Activated T-helper 2 cell treated with anti-CD3 and anti-CD28 coated beads, Interferon-gamma antibody, Interleukin-2, Interleukin-4, amounts not matched to agents 10 μg/mL and 5 μg/mL and 100 μg/mL, durations not matched to agents 14 hours and 24 hours and 36 hours (primary cell): ENCODE measurements around the gene ATRAID. TPM values are rescaled to one million over a fixed set of nuclear protein-coding genes. Genes with fewer than 3 reads are reported as not detected.

Experiments used
- DNase-seq: peaks from one replicate; pipeline ENCODE4 v3.0.0; 2021; ENCODE audit warnings: low spot score
- H3K27ac Mint-ChIP-seq: one replicate; pipeline ENCODE4 v1.8.0; 2021; ENCODE audit warnings: mixed read lengths
- H3K27me3 Mint-ChIP-seq: one replicate; pipeline ENCODE4 v1.8.0; 2021; ENCODE audit warnings: low read depth, mixed read lengths
- H3K36me3 Mint-ChIP-seq: one replicate; pipeline ENCODE4 v1.8.0; 2021; ENCODE audit warnings: low read depth, mixed read lengths
- H3K4me1 Mint-ChIP-seq: one replicate; pipeline ENCODE4 v1.8.0; 2021; ENCODE audit warnings: low read depth, mixed read lengths
- H3K4me3 Mint-ChIP-seq: one replicate; pipeline ENCODE4 v1.8.0; 2021; ENCODE audit warnings: low read depth, mild to moderate bottlenecking, moderate library complexity, mixed read lengths
- H3K9me3 Mint-ChIP-seq: one replicate; pipeline ENCODE4 v1.8.0; 2021; ENCODE audit warnings: mixed read lengths
- intact Hi-C: fragments of 100-400 bp; cut with micrococcal nuclease; formaldehyde crosslinking; loops from one replicate; pipeline ENCODE4 v1.15.1; 2023
- total RNA-seq: library from RNA; stranded (reverse); gene quantifications from 2 replicates; pipeline ENCODE4 v1.2.3, GENCODE V29; 2022

The ATRAID gene
- total RNA-seq, 1 donor from 2014 or later: 114 TPM

DNA sequence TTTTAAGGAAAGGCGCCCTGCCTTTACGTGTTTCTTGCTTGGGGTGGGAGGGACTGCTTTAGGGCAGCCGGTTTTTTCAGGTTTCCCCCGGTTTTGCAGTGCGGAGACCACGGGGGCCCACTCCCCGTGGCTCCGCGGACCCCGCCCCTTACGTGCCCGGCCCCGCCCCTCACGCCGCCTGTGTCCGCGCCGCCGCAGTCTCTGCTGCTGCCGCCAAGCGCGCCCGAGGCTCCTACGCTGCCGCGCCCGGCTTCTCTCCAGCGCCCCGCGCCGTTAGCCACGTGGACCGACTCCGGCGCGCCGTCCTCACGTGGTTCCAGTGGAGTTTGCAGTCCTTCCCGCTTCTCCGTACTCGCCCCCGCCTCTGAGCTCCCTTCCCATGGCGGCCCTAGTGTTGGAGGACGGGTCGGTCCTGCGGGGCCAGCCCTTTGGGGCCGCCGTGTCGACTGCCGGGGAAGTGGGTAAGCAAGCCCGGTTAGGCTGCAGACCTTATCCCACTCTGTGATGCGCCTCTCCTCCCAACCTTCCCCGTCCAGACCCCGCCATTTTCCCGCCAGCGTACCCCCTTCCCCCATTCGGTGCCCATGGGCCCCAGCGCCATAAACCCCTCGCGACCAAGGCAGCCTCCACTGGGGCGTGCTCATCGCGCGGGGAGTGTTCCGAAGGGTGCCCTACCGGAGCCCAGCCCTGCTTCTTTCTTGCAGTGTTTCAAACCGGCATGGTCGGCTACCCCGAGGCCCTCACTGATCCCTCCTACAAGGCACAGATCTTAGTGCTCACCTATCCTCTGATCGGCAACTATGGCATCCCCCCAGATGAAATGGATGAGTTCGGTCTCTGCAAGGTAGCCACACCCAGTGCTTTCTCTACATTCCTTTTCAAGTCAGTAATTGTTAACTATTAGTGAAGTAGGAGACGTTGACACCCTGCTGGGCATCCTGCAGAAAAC lies 5.6 kb downstream of the ATRAID start, which contains the start of gene CAD:
Gene CAD (plus strand): TSS at position 197 of the 949 bp plus-strand sequence. CDS start 183 bp downstream, at position 380.
- intact Hi-C loops: loop anchor here (1.0 kb wide), 1 partner anchor 139 kb away; the partner anchor contains the start of gene GTF3C2
- H3K27ac Mint-ChIP-seq: peak within 1 kb of the TSS; percentile 83
- no peaks in the 10 kb centered on the region for H3K27me3 Mint-ChIP-seq
- peak; percentile 85 for DNase-seq
- H3K9me3 Mint-ChIP-seq: no peaks in the 10 kb centered on the region
- H3K4me3 Mint-ChIP-seq: peak within 1 kb of the TSS; percentile 89
- H3K36me3 Mint-ChIP-seq: peaks cover 78% of the 10 kb centered on the region
- H3K4me1 Mint-ChIP-seq: peaks cover 36% of the 10 kb centered on the region

GRCh38 chr2:27218614-27219013 lies 6.8 kb downstream of the ATRAID start:
- H3K36me3 Mint-ChIP-seq: peaks cover 80% of the 10 kb centered on the region
- intact Hi-C loops: no loop called here
- H3K4me1 Mint-ChIP-seq: peaks cover 31% of the 10 kb centered on the region
- H3K9me3 Mint-ChIP-seq: no peaks in the 10 kb centered on the region
- H3K27me3 Mint-ChIP-seq: no peaks in the 10 kb centered on the region
- H3K27ac Mint-ChIP-seq: peak overlapping the region; percentile 43
- peak overlapping the region; percentile 89 for H3K4me3 Mint-ChIP-seq
- DNase-seq: no peak

GRCh38 chr2:27219091-27219490 lies 7.2 kb downstream of the ATRAID start:
- Mint-ChIP-seq H3K4me1 (peaks cover 28% of the 10 kb centered on the region), H3K27me3 (no peaks in the 10 kb centered on the region), H3K4me3 (peak overlapping the region; percentile 89), H3K36me3 (peaks cover 80% of the 10 kb centered on the region), H3K27ac (peak overlapping the region; percentile 43), H3K9me3 (no peaks in the 10 kb centered on the region)
- intact Hi-C loops: no loop called here
- no peak for DNase-seq

DNA sequence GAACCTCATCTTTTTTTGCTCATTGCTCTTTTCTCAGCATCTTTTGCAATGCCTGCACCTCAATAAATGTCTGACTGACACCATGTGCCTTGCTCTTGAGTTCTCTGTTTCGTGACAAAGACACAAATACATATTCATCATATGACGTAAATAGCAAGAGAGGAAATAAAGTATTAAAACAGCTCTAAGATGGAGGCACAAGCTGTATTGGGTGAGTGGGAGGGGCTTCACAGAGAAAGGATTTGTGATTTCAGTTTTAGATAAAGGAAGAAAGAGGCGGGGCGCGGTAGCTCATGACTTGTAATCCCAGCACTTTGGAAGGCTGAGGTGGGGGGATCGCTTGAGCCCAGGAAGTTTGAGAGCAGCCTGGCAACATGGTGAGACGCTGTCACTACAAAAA lies 8.2 kb downstream of the ATRAID start:
- H3K4me3 Mint-ChIP-seq: no peak overlapping the region

DNA sequence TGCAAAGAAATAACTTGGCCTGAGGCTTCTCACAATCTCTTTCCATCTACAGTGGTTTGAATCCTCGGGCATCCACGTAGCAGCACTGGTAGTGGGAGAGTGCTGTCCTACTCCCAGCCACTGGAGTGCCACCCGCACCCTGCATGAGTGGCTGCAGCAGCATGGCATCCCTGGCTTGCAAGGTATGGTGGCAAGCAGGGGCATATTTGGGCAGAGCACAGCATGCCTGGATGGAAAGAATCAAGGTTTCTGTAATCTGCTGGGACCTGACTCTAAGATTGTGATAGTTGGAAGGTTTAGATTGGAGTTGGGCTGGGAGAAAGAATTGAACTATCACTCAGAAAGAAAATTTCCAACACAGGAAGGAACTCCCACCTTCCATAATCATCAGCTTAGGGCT lies 9.3 kb downstream of the ATRAID start:
- peaks cover 26% of the 10 kb centered on the region for H3K4me1 Mint-ChIP-seq
- no peaks in the 10 kb centered on the region for H3K9me3 Mint-ChIP-seq
- H3K27me3 Mint-ChIP-seq: no peaks in the 10 kb centered on the region
- no peak for DNase-seq
- no peak overlapping the region for H3K4me3 Mint-ChIP-seq
- peaks cover 85% of the 10 kb centered on the region for H3K36me3 Mint-ChIP-seq
- H3K27ac Mint-ChIP-seq: no peak overlapping the region
- intact Hi-C loops: no loop called here

More for the DNA sequence above, 8.2 kb downstream of the ATRAID start:
- Mint-ChIP-seq H3K27ac (no peak overlapping the region), H3K36me3 (peaks cover 85% of the 10 kb centered on the region), H3K27me3 (no peaks in the 10 kb centered on the region), H3K4me1 (peaks cover 28% of the 10 kb centered on the region), H3K9me3 (no peaks in the 10 kb centered on the region)
- intact Hi-C loops: no loop called here
- DNase-seq: no peak

DNA sequence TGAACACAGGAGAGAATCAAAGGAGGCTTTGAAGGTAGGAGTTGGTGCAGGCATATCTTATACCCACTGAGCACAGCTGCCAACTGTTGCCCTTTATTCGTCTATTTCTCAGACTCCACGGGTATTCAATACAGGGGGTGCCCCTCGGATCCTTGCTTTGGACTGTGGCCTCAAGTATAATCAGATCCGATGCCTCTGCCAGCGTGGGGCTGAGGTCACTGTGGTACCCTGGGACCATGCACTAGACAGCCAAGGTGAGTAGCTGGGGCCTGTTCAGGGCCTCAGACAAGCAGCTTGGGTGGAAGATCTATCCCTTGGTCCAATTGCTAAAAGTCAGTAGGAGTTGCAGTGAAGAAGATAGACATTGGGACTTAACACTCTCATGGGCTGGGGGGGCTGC lies 10.6 kb downstream of the ATRAID start:
- H3K4me3 Mint-ChIP-seq: no peak overlapping the region
- no peak for DNase-seq
- peaks cover 85% of the 10 kb centered on the region for H3K36me3 Mint-ChIP-seq
- H3K27me3 Mint-ChIP-seq: no peaks in the 10 kb centered on the region
- peaks cover 17% of the 10 kb centered on the region for H3K4me1 Mint-ChIP-seq
- intact Hi-C loops: no loop called here
- no peak overlapping the region for H3K27ac Mint-ChIP-seq
- H3K9me3 Mint-ChIP-seq: no peaks in the 10 kb centered on the region

DNA sequence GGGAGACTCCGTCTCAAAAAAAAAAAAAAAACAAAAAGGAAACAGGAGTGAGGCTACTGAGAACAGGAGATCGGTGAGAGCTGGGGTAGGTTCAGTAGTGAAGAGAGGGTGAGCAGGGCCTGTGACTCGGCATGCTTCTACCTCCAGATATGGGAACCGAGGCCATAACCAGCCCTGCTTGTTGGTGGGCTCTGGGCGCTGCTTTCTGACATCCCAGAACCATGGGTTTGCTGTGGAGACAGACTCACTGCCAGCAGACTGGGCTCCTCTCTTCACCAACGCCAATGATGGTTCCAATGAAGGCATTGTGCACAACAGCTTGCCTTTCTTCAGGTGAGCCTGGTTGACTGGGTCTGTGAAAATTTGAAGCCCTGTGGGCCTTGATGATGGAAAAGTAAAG lies 11.6 kb downstream of the ATRAID start:
- intact Hi-C loops: no loop called here
- H3K4me1 Mint-ChIP-seq: peaks cover 11% of the 10 kb centered on the region
- H3K4me3 Mint-ChIP-seq: no peak overlapping the region
- H3K36me3 Mint-ChIP-seq: peaks cover 85% of the 10 kb centered on the region
- no peak overlapping the region for H3K27ac Mint-ChIP-seq
- no peaks in the 10 kb centered on the region for H3K9me3 Mint-ChIP-seq
- H3K27me3 Mint-ChIP-seq: no peaks in the 10 kb centered on the region
- DNase-seq: no peak

DNA sequence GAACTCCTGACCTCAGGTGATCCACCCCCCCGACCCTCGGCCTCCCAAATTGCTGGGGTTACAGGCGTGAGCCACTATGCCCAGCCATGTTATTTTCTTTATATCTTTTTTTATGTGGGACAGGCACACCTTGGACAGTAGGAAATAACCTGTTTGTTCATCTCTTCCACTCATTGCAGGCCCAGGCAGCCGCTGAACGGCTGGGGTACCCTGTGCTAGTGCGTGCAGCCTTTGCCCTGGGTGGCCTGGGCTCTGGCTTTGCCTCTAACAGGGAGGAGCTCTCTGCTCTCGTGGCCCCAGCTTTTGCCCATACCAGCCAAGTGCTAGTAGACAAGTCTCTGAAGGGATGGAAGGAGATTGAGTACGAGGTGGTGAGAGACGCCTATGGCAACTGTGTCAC lies 13.7 kb downstream of the ATRAID start:
- H3K9me3 Mint-ChIP-seq: no peaks in the 10 kb centered on the region
- H3K27ac Mint-ChIP-seq: no peak overlapping the region
- no peaks in the 10 kb centered on the region for H3K27me3 Mint-ChIP-seq
- H3K36me3 Mint-ChIP-seq: peaks cover 84% of the 10 kb centered on the region
- intact Hi-C loops: no loop called here
- peaks cover 3% of the 10 kb centered on the region for H3K4me1 Mint-ChIP-seq
- DNase-seq: no peak
- H3K4me3 Mint-ChIP-seq: no peak overlapping the region

DNA sequence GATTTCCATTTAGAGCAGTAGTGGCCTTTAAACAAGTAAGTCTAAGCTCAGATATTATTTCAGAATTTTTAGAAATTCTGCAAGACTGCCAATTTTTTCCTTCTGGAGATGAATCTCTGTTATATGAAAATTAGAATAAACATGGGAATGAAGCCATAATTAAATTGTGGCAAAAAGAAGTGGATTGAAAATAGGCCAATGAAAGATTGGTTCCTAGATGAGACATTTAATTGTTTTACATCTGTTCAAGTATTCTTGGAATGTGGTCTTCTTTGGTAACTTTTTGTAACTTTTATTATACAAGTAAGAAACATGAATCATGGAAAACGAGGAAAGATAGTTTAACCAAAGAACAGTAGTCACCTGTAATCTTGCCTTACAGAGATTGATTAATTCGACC lies 15.7 kb downstream of the ATRAID start:
- Mint-ChIP-seq H3K36me3 (peaks cover 84% of the 10 kb centered on the region), H3K9me3 (no peaks in the 10 kb centered on the region), H3K27me3 (no peaks in the 10 kb centered on the region), H3K27ac (no peak overlapping the region), H3K4me3 (no peak overlapping the region), H3K4me1 (no peaks in the 10 kb centered on the region)
- intact Hi-C loops: no loop called here
- no peak for DNase-seq

- no peaks in the 10 kb centered on the region for H3K4me1 Mint-ChIP-seq
- no peak overlapping the region for H3K4me3 Mint-ChIP-seq
- no peaks in the 10 kb centered on the region for H3K27me3 Mint-ChIP-seq
- H3K9me3 Mint-ChIP-seq: no peaks in the 10 kb centered on the region
- DNase-seq: no peak
- no peak overlapping the region for H3K27ac Mint-ChIP-seq
- H3K36me3 Mint-ChIP-seq: peaks cover 87% of the 10 kb centered on the region
- intact Hi-C loops: no loop called here
These were observed 20.1 kb downstream of the ATRAID start for GRCh38 chr2:27231921-27232320.

DNA sequence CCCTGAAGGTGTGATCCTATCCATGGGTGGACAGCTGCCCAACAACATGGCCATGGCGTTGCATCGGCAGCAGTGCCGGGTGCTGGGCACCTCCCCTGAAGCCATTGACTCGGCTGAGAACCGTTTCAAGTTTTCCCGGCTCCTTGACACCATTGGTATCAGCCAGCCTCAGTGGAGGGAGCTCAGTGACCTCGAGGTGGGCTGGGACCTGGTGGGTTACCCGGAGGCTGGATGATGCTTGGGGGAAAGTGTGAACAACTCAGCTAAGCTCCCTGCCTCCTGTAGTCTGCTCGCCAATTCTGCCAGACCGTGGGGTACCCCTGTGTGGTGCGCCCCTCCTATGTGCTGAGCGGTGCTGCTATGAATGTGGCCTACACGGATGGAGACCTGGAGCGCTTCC lies 21.5 kb downstream of the ATRAID start:
- Mint-ChIP-seq H3K27ac (no peak overlapping the region), H3K36me3 (peaks cover 86% of the 10 kb centered on the region), H3K27me3 (no peaks in the 10 kb centered on the region), H3K4me3 (no peak overlapping the region), H3K9me3 (no peaks in the 10 kb centered on the region), H3K4me1 (no peaks in the 10 kb centered on the region)
- intact Hi-C loops: no loop called here
- no peak for DNase-seq

DNA sequence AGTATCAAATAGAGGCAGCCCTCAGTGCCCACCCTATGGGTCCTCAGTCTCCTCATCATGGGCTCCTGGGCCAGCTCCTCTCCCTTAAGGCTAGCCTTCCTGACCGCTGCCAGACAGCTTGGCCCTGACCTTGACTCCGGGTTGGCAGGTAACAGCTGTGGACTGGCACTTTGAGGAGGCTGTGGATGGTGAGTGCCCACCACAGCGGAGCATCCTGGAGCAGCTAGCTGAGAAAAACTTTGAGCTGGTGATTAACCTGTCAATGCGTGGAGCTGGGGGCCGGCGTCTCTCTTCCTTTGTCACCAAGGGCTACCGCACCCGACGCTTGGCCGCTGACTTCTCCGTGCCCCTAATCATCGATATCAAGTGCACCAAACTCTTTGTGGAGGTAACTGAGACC lies 24.3 kb downstream of the ATRAID start:
- no peak overlapping the region for H3K27ac Mint-ChIP-seq
- no peak overlapping the region for H3K4me3 Mint-ChIP-seq
- peaks cover 91% of the 10 kb centered on the region for H3K36me3 Mint-ChIP-seq
- intact Hi-C loops: no loop called here
- no peaks in the 10 kb centered on the region for H3K9me3 Mint-ChIP-seq
- no peaks in the 10 kb centered on the region for H3K4me1 Mint-ChIP-seq
- DNase-seq: no peak
- H3K27me3 Mint-ChIP-seq: no peaks in the 10 kb centered on the region

DNA sequence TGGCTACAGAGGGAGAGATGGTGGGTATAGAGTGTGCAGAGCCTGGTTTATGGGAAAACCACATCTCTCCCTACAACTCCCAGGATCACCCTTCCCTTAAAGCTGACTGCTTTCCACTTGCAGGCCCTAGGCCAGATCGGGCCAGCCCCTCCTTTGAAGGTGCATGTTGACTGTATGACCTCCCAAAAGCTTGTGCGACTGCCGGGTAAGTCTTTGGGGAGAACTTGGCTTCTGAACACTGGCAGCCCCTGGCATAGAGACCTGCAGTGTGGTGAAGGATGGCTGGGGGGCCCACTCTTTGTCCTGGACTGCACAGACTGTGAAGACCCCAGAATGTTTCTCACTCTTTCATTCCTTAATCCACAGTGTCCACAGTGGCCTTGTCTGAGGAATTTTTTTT lies 24.8 kb downstream of the ATRAID start:
- no peak overlapping the region for H3K27ac Mint-ChIP-seq
- no peak overlapping the region for H3K4me3 Mint-ChIP-seq
- no peak for DNase-seq
- H3K36me3 Mint-ChIP-seq: peaks cover 91% of the 10 kb centered on the region
- H3K9me3 Mint-ChIP-seq: no peaks in the 10 kb centered on the region
- intact Hi-C loops: no loop called here
- no peaks in the 10 kb centered on the region for H3K27me3 Mint-ChIP-seq
- no peaks in the 10 kb centered on the region for H3K4me1 Mint-ChIP-seq
